Stimulated activated naive CD8-positive, alpha-beta T cell treated with anti-CD3 and anti-CD28 coated beads, Interleukin-15, Interleukin-2, amounts not matched to agents 100 ng/mL and 50 ng/mL, for 24 hours (primary cell): ENCODE results near the gene SBSN.
"Not testable (repeated sequence)": the region's sequence is repeated elsewhere in the genome, so short reads cannot be mapped to it uniquely, and the experiment has no call there.

Experiments
- H3K27ac Mint-ChIP-seq: one replicate; pipeline ENCODE4 v1.8.0; 2021; ENCODE audit warnings: mild to moderate bottlenecking, mixed read lengths
- H3K27me3 Mint-ChIP-seq: one replicate; pipeline ENCODE4 v1.8.0; 2021; ENCODE audit warnings: mixed read lengths
- H3K36me3 Mint-ChIP-seq: one replicate; pipeline ENCODE4 v1.8.0; 2021; ENCODE audit warnings: low read depth, mixed read lengths
- H3K4me1 Mint-ChIP-seq: one replicate; pipeline ENCODE4 v1.8.0; 2021; ENCODE audit warnings: low read depth, mixed read lengths
- H3K4me3 Mint-ChIP-seq: one replicate; pipeline ENCODE4 v1.8.0; 2021; ENCODE audit warnings: mild to moderate bottlenecking, mixed read lengths
- H3K9me3 Mint-ChIP-seq: one replicate; pipeline ENCODE4 v1.8.0; 2021; ENCODE audit warnings: mixed read lengths

SBSN gene

DNA sequence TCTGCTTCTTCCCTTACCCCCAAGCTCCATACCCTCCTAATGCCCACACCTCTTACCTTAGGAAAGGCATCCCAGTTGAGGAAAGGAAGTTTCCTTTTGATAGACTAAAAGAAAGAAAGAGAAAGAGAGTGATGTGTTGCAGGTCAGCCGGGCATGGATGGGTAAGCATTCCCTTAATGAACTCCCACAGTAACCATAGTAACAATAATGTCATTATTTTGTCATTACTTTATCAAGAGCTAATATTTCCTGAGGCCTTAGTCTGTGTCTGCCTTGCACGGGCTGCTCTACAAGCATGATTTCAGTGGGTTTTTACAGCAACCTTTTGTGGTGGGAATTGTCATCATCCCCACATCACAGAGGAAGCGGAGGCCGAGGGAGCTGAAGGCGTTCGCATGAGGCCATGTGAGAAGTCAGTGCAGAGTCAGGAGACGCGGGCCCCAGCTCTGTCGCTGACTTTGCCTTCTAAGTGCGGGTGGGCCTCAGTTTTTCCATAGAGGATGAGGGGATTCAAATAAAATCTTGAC lies 40.4 kb downstream of the SBSN start:
- Mint-ChIP-seq H3K27me3 (peaks cover 13% of the 10 kb centered on the region), H3K27ac (no peak overlapping the region), H3K9me3 (no peaks in the 10 kb centered on the region), H3K4me3 (no peak overlapping the region), H3K36me3 (no peaks in the 10 kb centered on the region), H3K4me1 (peaks cover 19% of the 10 kb centered on the region)

DNA sequence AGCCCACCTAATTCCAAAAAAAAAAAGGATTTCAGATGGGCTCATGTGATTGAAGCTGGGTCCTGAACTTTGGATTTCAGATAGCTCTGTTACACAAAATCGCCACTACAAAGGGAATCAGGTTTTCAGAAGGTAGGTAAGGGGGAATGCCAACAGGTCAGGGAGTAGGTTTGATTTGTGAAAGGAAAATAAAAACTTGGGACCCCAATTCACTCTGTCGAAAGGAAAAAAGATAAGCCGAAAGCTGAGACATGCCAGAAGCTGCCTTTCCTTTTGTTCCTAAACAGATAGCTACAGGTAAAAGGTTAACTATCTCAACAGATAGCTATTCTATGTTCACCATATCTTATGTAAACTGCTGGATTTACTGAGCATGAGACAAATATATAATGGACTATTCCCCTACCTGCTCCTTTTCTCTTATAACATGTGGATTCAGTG lies 41.8 kb downstream of the SBSN start:
- Mint-ChIP-seq H3K4me3 (no peak overlapping the region), H3K36me3 (no peaks in the 10 kb centered on the region), H3K27ac (no peak overlapping the region), H3K27me3 (peaks cover 7% of the 10 kb centered on the region), H3K9me3 (no peaks in the 10 kb centered on the region), H3K4me1 (peaks cover 19% of the 10 kb centered on the region)

DNA sequence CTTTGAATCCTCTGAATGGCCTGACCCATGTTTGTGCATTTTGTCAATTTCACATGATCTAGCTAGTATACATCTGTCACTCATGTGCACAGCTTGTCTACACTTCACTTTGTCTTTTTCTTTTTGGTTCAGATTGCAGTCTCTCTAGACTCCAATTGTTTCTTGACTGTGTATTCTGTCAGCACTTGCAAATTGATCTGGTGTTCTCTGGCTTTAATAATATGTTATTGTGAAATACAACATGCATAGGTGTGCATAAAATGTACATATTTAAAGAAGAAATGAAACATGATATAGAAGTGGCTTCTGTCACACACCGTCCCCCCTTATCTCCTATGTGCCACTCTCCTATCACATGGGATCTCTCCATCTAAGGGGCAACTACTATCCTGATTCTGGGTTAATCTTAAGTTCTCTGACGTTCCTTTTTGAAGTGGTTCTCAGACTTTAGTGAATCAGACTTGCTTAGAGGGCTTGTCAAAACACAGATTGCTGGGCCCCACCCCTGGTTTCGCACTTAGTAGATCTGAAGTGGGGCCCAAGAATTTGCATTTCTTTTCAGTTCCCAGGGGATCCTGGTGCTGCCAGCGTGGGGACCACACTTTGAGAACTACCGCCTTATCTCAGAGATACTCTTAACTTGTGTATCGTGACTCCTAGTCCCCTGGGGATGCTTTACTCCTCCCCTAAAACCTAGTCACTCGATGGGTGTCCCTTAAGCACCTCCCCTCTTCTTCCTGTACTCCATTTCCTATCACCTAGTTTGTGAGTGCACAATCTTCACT lies 43.7 kb downstream of the SBSN start:
- Mint-ChIP-seq H3K27me3 (peaks cover 4% of the 10 kb centered on the region), H3K36me3 (no peaks in the 10 kb centered on the region), H3K4me1 (peaks cover 19% of the 10 kb centered on the region), H3K9me3 (no peaks in the 10 kb centered on the region), H3K27ac (no peak overlapping the region), H3K4me3 (no peak overlapping the region)

DNA sequence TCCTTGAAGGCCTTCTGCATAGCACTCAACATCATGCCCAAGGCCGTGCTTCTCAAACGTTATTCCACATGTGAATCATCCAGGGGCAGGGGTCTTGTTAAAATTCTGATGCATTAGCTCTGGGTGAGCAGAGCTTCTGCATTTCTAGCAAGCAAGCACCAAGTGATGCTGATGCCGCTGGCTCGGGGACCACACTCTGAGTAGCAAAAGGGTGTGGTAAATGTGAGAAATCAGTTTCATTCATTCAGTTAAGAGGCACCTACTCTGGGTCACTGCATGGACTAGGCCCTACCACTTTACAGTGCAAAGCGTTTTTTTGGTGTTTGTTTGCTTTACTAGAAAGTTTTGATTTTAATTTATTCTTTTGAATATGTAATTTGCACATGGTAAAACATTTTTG lies 45.0 kb downstream of the SBSN start:
- Mint-ChIP-seq H3K36me3 (no peaks in the 10 kb centered on the region), H3K9me3 (no peaks in the 10 kb centered on the region), H3K4me3 (no peak overlapping the region), H3K27me3 (peaks cover 4% of the 10 kb centered on the region), H3K27ac (no peak overlapping the region), H3K4me1 (peaks cover 14% of the 10 kb centered on the region)

DNA sequence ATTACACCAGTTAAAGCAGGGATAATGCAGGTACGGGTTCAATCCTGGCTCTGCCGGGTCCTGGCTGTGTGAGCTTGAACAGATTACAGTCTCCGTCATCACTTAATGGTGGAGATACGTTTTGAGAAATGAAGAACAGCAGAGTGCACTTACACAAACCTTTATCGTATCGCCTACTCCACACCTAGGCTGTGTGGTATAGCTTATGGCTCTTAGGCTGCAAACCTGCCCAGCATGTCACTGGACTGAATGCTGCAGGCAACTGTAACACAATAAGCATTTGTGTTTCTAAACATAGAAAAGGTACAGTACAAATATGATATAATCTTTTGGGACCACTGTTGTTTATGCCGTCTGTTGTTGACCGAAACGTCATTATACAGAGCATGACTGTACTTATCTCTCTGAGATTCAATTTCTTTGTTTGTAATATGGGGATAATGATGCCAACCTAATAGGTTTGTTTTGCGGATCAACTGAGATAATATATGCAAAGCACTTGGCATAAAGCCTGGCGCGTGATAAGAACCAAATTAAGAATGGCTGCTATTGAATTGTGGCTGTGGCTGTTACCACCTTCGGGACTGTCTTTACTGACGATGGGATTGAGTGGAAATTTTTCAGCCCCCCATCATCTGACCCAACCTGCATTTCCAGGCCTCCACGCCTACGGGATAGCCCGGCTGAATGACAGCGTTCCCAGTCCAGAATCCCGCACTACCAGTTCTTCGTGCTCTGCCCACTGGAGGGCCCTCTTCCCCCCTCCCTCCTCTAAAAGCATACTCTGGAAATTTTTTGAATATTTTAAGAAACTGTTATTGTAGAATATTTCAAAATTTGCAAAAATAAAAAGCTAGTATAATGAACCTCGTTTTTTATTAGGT lies 49.1 kb downstream of the SBSN start:
- no peak overlapping the region for H3K4me3 Mint-ChIP-seq
- H3K36me3 Mint-ChIP-seq = no peaks in the 10 kb centered on the region
- H3K4me1 Mint-ChIP-seq = peaks cover under 1% of the 10 kb centered on the region
- no peaks in the 10 kb centered on the region for H3K9me3 Mint-ChIP-seq
- peaks cover 4% of the 10 kb centered on the region for H3K27me3 Mint-ChIP-seq
- H3K27ac Mint-ChIP-seq = no peak overlapping the region

DNA sequence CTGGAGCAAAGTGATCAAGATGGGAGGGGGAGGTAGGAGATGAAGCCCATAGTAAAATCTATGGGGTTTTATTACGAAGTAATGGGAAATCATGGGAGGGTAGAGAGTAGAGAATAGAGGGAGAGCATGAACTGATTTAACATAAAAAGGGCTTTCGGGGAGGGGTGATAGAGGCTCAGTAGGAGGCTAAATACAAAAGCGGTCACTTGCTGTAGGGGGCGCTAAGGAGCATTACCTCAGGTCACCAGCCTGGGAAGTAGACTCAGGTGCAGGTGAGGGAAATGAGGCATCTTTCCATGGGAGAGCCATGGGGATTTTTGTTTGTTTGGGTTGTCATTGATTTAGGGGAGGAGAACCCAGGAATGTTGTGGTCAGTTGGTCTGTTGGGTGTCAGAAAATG lies 52.0 kb downstream of the SBSN start:
- Mint-ChIP-seq H3K36me3 (no peaks in the 10 kb centered on the region), H3K9me3 (no peaks in the 10 kb centered on the region), H3K4me1 (no peaks in the 10 kb centered on the region), H3K27me3 (peaks cover 4% of the 10 kb centered on the region), H3K4me3 (no peak overlapping the region), H3K27ac (no peak overlapping the region)

DNA sequence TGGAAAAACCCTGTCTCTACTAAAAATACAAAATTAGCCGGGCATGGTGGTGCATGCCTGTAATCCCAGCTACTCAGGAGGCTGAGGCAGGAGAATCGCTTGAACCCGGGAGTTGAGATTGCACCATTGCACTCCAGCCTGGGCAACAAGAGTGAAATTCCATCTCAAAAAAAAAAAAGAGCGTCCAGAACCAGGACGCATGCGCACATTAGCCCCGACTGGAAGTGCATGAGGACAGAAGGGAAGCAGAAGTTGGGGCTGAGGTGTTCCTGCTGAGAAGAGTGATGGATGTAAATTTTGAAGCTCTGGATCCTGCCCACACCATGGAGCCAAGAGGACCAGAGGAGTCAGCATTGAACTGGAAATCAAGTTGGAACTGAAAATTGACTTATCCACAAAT lies 53.5 kb downstream of the SBSN start:
- not testable (repeated sequence) for H3K27me3 Mint-ChIP-seq, H3K27ac Mint-ChIP-seq

DNA sequence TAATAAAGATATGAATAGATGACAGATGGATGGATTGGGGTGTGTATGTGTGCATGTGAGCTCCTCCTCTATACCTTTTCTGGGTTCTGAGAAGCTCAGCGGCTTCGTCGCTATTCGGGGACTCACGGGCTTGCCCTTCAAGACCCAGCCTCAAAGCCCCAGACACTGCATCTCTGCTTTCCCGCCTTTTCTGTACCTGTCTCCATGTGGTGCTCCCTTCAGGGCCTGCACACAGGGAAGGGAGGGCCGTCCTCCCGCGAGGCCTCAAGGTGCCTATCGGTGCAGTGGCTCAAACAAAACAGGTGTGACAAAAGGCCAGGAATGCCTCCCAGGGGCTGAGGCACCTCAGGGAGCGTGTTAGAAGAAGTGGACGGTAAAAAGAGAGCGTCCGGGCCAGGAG lies 54.0 kb downstream of the SBSN start:
- no peak overlapping the region for H3K27ac Mint-ChIP-seq
- no peak overlapping the region for H3K4me3 Mint-ChIP-seq
- no peaks in the 10 kb centered on the region for H3K4me1 Mint-ChIP-seq
- H3K36me3 Mint-ChIP-seq = no peaks in the 10 kb centered on the region
- no peaks in the 10 kb centered on the region for H3K9me3 Mint-ChIP-seq
- H3K27me3 Mint-ChIP-seq = no peaks in the 10 kb centered on the region

More for the DNA sequence above, 53.5 kb downstream of the SBSN start:
- H3K36me3 Mint-ChIP-seq, H3K9me3 Mint-ChIP-seq, H3K4me1 Mint-ChIP-seq, H3K4me3 Mint-ChIP-seq: not testable (repeated sequence)
